A673 (cell line): ENCODE data around the gene LSM4.

ENCODE experiments used
- EZH2 ChIP-seq: fragments of 200-600 bp; sonication (generic); IDR thresholded peaks from 2 replicates; pipeline ENCODE4 v1.6.1; 2017; ENCODE audit warnings: borderline replicate concordance, low read depth, mild to moderate bottlenecking, mixed read lengths, antibody characterized with exemption, low read length; ENCODE audit not compliant: poor library complexity, severe bottlenecking
- TF ChIP-seq, protein P1 (sequence below): fragments of 300-800, 200-600 bp; sonication (generic); conservative IDR thresholded peaks from 2 replicates; pipeline ENCODE4 v1.5.1; 2017; ENCODE audit warnings: low read depth, mild to moderate bottlenecking, antibody characterized with exemption, low read length, moderate library complexity, mixed read lengths

DNA sequence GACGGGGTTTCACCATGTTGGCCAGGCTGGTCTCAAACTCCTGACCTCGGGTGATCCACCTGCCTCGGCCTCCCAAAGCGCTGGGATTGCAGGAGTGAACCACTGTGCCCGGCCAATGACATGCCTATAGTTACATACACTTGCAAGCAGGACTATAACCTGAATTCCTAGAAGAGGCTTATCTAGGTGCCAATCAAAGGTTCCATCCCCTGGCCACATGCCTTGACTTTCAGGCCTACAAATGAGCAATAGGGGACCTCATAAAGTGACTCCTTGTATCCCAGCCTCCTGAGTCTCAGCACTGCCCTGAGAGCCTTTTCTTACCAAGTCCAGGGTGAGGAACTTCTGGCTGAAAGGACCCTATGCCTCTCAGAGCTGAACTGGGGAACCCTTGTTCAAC is 3.9 kb upstream of the LSM4 start:
- TF ChIP-seq, protein P1, sequence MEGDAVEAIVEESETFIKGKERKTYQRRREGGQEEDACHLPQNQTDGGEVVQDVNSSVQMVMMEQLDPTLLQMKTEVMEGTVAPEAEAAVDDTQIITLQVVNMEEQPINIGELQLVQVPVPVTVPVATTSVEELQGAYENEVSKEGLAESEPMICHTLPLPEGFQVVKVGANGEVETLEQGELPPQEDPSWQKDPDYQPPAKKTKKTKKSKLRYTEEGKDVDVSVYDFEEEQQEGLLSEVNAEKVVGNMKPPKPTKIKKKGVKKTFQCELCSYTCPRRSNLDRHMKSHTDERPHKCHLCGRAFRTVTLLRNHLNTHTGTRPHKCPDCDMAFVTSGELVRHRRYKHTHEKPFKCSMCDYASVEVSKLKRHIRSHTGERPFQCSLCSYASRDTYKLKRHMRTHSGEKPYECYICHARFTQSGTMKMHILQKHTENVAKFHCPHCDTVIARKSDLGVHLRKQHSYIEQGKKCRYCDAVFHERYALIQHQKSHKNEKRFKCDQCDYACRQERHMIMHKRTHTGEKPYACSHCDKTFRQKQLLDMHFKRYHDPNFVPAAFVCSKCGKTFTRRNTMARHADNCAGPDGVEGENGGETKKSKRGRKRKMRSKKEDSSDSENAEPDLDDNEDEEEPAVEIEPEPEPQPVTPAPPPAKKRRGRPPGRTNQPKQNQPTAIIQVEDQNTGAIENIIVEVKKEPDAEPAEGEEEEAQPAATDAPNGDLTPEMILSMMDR: no peak
- TF ChIP-seq EZH2: no peak
